A204.1 (cell line): ENCODE data around the gene SMIM33.
"Not testable (repeated sequence)": the region's sequence is repeated elsewhere in the genome, so short reads cannot be mapped to it uniquely, and the experiment has no call there.

Source experiments
- FAIRE-seq: peaks from 2 replicates; lab custom pipeline; 2012; peaks lifted over from hg19 to GRCh38; lab: Jason Lieb, UNC

SMIM33 gene

GRCh38 chr5:139457241-139457640 lies 13.6 kb upstream of the SMIM33 start:
- FAIRE-seq, result no peak

GRCh38 chr5:139457653-139458306 lies 13.0 kb upstream of the SMIM33 start:
- FAIRE-seq, result no peak

GRCh38 chr5:139458580-139459407 lies 12.0 kb upstream of the SMIM33 start:
- no peak for FAIRE-seq

GRCh38 chr5:139459451-139459934 lies 11.3 kb upstream of the SMIM33 start:
- no peak for FAIRE-seq

- FAIRE-seq, result no peak
These were observed 10.3 kb upstream of the SMIM33 start for GRCh38 chr5:139460455-139460854.

GRCh38 chr5:139461176-139461575 lies 9.6 kb upstream of the SMIM33 start:
- FAIRE-seq, result no peak

GRCh38 chr5:139461698-139462097 lies 9.1 kb upstream of the SMIM33 start:
- no peak for FAIRE-seq

GRCh38 chr5:139462586-139463276 lies 8.1 kb upstream of the SMIM33 start, which contains the start of gene ECSCR:
Gene ECSCR (minus strand): TSS chr5:139462743. CDS start chr5:139462670, 73 bp downstream.
- FAIRE-seq, result no peak

GRCh38 chr5:139468421-139468931 lies 2.3 kb upstream of the SMIM33 start:
- FAIRE-seq, result no peak

GRCh38 chr5:139472386-139473030 lies 1.7 kb downstream of the SMIM33 start:
- FAIRE-seq, result no peak

GRCh38 chr5:139473105-139473504 lies 2.3 kb downstream of the SMIM33 start:
- FAIRE-seq, result no peak

- FAIRE-seq, result no peak
These were observed 2.8 kb downstream of the SMIM33 start for GRCh38 chr5:139473565-139473964.

- FAIRE-seq, result no peak
These were observed 4.3 kb downstream of the SMIM33 start for GRCh38 chr5:139474890-139475791.

- no peak for FAIRE-seq
These were observed 5.2 kb downstream of the SMIM33 start for GRCh38 chr5:139475865-139476617.

GRCh38 chr5:139478657-139479423 lies 8.0 kb downstream of the SMIM33 start:
- FAIRE-seq, result not testable (repeated sequence)

GRCh38 chr5:139479729-139480128 lies 8.9 kb downstream of the SMIM33 start:
- not testable (repeated sequence) for FAIRE-seq

GRCh38 chr5:139481122-139481533 lies 10.3 kb downstream of the SMIM33 start:
- no peak for FAIRE-seq

GRCh38 chr5:139481580-139482049 lies 10.8 kb downstream of the SMIM33 start:
- no peak for FAIRE-seq
